ENCODE measurements around the gene TMEM213.

DNA sequence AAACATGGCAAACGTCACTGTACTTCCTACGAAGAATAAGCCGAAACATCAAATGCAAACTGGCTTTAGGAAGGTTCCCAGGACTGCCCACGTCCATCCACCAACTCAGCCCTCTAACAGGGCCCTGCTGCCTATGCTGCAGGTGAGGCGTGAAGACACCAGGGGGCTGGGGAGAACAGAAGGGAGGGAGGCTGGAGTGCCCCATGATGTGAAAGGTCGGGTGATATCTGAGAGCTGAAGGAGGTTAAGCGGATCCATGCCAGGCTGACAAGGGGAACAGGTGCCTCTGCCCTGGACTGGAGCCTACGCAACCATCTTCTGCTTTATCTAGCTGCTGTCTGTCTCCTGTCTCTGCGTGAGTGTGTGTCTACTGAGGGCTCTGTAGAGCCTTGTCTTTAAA lies 40.4 kb downstream of the TMEM213 start:
- TF ChIP-seq, protein P1, sequence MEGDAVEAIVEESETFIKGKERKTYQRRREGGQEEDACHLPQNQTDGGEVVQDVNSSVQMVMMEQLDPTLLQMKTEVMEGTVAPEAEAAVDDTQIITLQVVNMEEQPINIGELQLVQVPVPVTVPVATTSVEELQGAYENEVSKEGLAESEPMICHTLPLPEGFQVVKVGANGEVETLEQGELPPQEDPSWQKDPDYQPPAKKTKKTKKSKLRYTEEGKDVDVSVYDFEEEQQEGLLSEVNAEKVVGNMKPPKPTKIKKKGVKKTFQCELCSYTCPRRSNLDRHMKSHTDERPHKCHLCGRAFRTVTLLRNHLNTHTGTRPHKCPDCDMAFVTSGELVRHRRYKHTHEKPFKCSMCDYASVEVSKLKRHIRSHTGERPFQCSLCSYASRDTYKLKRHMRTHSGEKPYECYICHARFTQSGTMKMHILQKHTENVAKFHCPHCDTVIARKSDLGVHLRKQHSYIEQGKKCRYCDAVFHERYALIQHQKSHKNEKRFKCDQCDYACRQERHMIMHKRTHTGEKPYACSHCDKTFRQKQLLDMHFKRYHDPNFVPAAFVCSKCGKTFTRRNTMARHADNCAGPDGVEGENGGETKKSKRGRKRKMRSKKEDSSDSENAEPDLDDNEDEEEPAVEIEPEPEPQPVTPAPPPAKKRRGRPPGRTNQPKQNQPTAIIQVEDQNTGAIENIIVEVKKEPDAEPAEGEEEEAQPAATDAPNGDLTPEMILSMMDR (IDR thresholded peaks at IDR 0.05; ENCODE audit: poor library complexity, severe bottlenecking): no peak
- no peak for TF ChIP-seq EZH2 (IDR thresholded peaks at IDR 0.05; ENCODE audit: borderline replicate concordance, insufficient read depth, low read length, poor library complexity, severe bottlenecking)
